Activated CD8-positive, alpha-beta memory T cell treated with anti-CD3 and anti-CD28 coated beads for 4 hours (primary cell): ENCODE results near the gene FSIP1.

Experiments
- DNase-seq, 2 donors: peaks; one replicate each; pipeline ENCODE4 v3.0.0-alpha.2; 2020; ENCODE audit warnings: low read depth in 2 of 2

The FSIP1 gene

GRCh38 chr15:39618063-39618823 is 164.4 kb downstream of the FSIP1 start:
- no peak for DNase-seq

GRCh38 chr15:39616731-39617455 is 165.7 kb downstream of the FSIP1 start:
- DNase-seq: no peak

GRCh38 chr15:39613861-39614260 is 168.8 kb downstream of the FSIP1 start:
- no peak for DNase-seq

GRCh38 chr15:39613271-39613670 is 169.4 kb downstream of the FSIP1 start:
- DNase-seq: no peak

GRCh38 chr15:39610665-39611064 is 172.0 kb downstream of the FSIP1 start:
- no peak for DNase-seq

- no peak for DNase-seq
Measured at GRCh38 chr15:39609166-39609916, 173.3 kb downstream of the FSIP1 start.

- DNase-seq: no peak
Measured at GRCh38 chr15:39608185-39609139, 174.2 kb downstream of the FSIP1 start.

- DNase-seq: no peak
Measured at GRCh38 chr15:39605146-39605545, 177.5 kb downstream of the FSIP1 start.

- DNase-seq: no peak
Measured at GRCh38 chr15:39602143-39602542, 180.5 kb downstream of the FSIP1 start.

GRCh38 chr15:39599871-39600270 is 182.8 kb downstream of the FSIP1 start:
- DNase-seq: no peak

- no peak for DNase-seq
Measured at GRCh38 chr15:39598958-39599845, 183.4 kb downstream of the FSIP1 start.

GRCh38 chr15:39598186-39598850 is 184.3 kb downstream of the FSIP1 start:
- DNase-seq: no peak

- DNase-seq: no peak
Measured at GRCh38 chr15:39597751-39598185, 184.9 kb downstream of the FSIP1 start.

GRCh38 chr15:39597336-39597735 is 185.3 kb downstream of the FSIP1 start:
- no peak for DNase-seq

GRCh38 chr15:39596358-39597051 is 186.1 kb downstream of the FSIP1 start:
- DNase-seq: no peak

GRCh38 chr15:39595338-39596221 is 187.1 kb downstream of the FSIP1 start:
- no peak for DNase-seq

- no peak for DNase-seq
Measured at GRCh38 chr15:39594446-39595337, 187.9 kb downstream of the FSIP1 start.
